GM12872 (cell line): ENCODE data around the gene CDH2.
A peak's percentile ranks its signal among the peaks of the same experiment; 100 is the strongest.

Experiments
- TF ChIP-seq, protein P1 (sequence below): IDR thresholded peaks from 3 replicates; pipeline ENCODE4 v1.5.1; 2011; ENCODE audit warnings: low read depth, mild to moderate bottlenecking, low read length, moderate library complexity; ENCODE audit not compliant: insufficient read depth

Gene CDH2

DNA sequence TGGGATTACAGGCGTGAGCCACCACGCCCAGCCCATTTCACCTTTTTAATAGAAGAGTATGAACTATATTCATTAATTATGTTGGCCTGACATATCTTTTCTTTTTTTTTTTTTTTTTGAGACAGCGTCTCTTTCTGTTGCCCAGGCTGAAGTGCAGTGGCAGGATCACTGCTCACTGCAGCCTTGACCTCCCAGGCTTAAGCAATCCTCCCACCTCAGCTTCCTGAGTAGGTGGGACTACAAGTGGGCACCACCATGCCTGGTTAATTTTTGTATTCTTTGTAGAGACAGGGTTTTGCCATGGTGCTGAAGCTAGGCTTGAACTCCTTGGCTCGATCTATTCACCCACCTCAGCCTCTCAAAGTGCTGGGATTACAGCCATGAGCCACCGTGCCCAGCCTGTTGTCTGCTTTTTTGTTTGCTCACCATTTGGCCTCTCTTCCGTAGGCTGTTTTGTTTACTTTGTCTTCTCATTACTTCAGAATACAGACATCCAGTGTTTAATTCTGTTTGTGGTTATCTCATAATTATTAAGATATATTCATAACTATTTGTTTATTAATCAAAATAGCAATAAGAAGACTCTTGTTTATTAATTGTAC lies 16.3 kb upstream of the CDH2 start:
- TF ChIP-seq, protein P1, sequence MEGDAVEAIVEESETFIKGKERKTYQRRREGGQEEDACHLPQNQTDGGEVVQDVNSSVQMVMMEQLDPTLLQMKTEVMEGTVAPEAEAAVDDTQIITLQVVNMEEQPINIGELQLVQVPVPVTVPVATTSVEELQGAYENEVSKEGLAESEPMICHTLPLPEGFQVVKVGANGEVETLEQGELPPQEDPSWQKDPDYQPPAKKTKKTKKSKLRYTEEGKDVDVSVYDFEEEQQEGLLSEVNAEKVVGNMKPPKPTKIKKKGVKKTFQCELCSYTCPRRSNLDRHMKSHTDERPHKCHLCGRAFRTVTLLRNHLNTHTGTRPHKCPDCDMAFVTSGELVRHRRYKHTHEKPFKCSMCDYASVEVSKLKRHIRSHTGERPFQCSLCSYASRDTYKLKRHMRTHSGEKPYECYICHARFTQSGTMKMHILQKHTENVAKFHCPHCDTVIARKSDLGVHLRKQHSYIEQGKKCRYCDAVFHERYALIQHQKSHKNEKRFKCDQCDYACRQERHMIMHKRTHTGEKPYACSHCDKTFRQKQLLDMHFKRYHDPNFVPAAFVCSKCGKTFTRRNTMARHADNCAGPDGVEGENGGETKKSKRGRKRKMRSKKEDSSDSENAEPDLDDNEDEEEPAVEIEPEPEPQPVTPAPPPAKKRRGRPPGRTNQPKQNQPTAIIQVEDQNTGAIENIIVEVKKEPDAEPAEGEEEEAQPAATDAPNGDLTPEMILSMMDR, result no peak

DNA sequence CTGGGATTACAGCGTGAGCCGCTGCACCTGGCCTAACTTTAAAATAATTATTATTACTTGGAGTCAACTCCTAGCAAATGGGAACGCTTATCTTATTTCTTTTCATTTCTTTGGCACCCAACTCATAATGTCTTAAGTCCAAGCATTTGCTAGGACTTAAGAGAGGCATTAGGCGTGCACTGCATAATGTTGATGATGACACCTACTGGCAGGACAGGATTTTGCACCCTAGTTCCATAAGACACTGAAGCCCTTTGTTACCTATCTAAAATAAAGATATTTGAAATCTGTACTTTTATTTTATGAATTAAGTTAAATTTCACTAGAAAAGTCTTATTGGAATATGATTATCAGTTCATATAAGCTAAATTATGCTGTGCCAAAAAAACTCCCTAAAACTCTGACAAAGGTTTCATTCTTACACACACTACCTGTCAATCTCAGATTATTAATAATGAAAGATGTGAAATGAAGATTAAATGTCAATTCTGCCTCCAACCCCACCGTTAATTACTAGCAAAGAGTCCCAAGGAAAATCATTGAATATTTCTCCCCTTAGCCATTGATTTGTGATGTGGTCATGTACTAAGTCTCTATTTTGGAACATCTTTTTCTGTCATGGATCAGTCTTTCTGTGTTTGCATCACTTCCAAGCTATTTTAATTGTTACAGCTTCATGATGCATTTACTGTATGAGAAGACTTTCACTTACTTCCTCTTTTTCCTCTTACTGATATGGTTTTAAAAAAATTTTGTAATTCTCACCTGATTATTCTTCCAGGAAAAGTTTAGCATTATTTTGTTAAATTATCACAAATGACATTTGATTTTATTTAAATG lies 12.7 kb upstream of the CDH2 start:
- TF ChIP-seq, protein P1, result peak; percentile 69

DNA sequence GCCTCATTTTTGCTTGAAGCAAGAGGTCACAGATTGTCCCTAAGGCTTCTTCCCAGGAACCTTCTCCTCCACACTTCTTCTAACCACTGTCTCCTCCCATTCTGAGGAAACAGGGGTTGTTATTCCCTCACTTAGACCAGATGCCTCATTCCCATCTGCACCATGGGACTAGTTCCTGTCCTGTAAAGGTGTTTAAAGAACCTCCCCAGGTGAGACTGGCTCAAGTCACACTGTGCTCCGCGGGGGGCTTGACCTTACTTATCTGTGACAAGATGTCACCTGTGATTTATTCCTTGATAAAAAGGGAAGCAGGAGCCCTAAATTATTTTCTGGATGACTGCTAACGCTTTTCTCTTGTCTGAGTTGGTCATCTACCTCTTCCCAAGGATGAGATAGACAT lies 8.2 kb upstream of the CDH2 start:
- TF ChIP-seq, protein P1, result no peak

DNA sequence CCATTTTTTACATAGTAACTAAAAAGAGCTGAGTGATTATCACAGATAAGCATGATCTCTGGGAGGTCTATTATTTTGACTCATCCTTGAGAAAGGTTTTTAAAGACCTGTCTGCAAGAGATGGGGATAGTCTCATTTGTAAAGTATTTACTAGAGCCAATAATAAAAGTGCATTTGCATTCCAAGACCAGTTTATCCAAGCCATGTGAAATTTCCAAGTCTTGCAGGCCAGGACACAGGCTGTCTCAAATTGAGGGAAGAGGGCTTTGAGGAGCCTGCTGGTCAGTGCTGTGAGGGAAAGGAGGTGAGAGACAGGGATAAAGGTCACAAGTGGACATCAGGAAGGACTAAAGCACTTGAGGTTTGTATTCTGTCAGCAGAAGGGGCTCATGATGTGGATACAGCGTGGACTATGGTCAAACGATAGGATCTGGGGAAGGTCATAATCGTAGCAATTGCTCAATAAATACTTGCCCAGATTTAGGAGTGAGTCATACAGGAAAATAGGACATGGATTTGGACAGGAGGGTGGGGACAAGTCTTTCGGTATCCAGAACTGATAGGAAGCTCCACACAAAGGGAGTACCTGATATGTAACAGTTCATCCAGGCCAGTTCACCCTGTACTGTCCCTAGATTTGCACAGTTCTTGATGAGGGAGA lies 6.6 kb upstream of the CDH2 start:
- TF ChIP-seq, protein P1, result no peak

DNA sequence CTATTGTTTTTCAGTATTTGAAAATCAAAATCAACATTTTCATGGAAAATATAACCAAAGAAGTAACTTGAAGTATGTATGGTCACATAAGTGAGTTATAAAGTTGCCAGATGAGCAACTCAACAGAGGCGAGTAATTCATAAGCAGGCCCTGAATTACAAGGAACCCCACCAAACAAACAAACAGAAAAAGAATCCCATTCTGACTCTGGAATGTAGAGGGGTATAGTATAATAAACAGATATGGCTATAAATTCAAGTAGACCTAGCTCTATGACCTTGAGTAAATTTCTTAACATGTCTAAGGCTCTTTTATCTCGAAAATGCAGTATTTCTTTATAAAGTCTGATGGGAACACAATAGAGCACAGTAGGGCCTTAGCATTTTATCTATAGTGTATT lies 4.7 kb upstream of the CDH2 start:
- TF ChIP-seq, protein P1, result no peak

DNA sequence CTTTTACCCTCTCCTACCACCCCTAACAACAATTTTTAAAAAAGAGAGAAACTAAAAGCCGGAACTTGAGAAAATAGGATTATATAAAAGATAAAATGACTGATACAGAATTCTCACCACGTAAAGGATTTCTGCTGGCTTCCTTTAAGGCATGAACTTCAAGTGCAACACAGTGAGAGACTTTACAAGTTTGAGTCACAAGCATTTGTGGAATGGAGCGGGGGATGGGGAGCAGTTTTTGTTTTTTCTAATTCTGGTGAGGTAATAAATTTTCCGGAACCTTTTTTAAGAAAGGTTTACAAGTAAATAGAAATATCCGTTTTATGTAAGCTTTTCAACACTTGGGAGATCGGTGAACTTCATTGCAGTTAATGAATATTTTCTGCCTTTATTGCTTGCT lies 1.8 kb upstream of the CDH2 start:
- TF ChIP-seq, protein P1, result no peak

DNA sequence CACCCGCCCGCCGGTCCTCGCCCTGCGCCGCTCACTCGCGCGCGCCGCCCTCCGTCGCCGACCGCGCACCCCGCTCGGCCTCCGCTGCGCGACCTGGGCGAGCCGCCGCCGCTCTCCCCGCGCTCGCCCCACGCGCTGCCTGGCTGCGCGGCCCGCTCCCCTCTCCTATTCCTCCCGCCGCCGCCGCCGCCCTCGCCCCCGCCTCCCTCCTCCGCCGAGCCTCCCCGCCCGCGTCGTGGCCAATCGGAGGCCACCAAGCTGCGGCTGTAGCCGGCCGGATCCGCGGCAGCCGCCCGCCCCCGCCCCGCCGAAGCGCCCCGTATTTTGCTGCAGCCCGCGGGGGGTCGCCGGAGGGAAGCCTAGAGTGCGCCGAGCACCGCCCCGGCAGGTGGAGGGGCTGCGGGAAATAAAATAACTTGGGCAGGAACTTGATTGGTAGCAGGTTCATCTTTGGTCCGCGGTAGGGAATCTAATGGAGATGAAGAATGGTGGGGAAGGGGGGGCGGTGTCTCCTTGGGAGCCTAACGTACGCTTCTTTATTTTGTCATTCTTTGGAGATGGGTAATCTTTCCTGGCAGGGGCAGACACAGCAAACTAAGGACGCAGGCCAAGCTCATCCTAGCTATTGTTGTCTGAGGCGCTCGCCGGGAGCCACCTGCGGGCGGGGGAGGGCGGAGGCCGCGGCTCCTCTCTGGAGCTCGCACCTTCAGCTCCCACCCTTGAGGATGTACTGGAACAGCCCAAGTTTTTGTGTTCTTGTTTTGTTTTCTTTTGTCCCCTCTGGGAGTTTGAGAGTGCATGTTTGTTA lies 1.1 kb upstream of the CDH2 start:
- TF ChIP-seq, protein P1, result no peak
